Medulla oblongata (tissue), 1 donor: ENCODE measurements around the gene MS4A6E.
"Not testable (repeated sequence)": the region's sequence is repeated elsewhere in the genome, so short reads cannot be mapped to it uniquely, and the experiment has no call there.

Source experiments
- DNase-seq: peaks from one replicate; pipeline ENCODE4 v3.0.0-alpha.2; 2015; ENCODE audit errors: extremely low spot score

MS4A6E gene

GRCh38 chr11:60326955-60327354 is at the start of gene MS4A6E:
Gene MS4A6E (plus strand): TSS chr11:60327255. CDS start chr11:60334896, 7,641 bp downstream.
- no peak for DNase-seq

GRCh38 chr11:60280412-60280811 is 46.6 kb upstream of the MS4A6E start, which contains the start of gene MS4A4A:
Gene MS4A4A (plus strand): TSS chr11:60280666. CDS start chr11:60280676, 10 bp downstream.
- peak; percentile 78 for DNase-seq

- no peak for DNase-seq
These were observed 45.6 kb upstream of the MS4A6E start for GRCh38 chr11:60281485-60281884.

GRCh38 chr11:60282286-60282685 is 44.8 kb upstream of the MS4A6E start:
- no peak for DNase-seq

- not testable (repeated sequence) for DNase-seq
These were observed 41.5 kb upstream of the MS4A6E start for GRCh38 chr11:60285411-60286126.

- DNase-seq = no peak
These were observed 38.5 kb upstream of the MS4A6E start for GRCh38 chr11:60288531-60288930.

GRCh38 chr11:60292145-60292544 is 34.9 kb upstream of the MS4A6E start:
- DNase-seq = no peak

- no peak for DNase-seq
These were observed 25.9 kb upstream of the MS4A6E start for GRCh38 chr11:60301178-60301577.

- DNase-seq = not testable (repeated sequence)
These were observed 25.2 kb upstream of the MS4A6E start for GRCh38 chr11:60301884-60302283.

- DNase-seq = no peak
These were observed 23.4 kb upstream of the MS4A6E start for GRCh38 chr11:60303661-60304060.

- no peak for DNase-seq
These were observed 21.0 kb upstream of the MS4A6E start for GRCh38 chr11:60305906-60306619.

- DNase-seq = no peak
These were observed 19.4 kb upstream of the MS4A6E start for GRCh38 chr11:60307507-60308195.

- DNase-seq = peak; percentile 86
These were observed 16.6 kb upstream of the MS4A6E start for GRCh38 chr11:60310407-60310998.

- DNase-seq = peak; percentile 25
These were observed 12.3 kb upstream of the MS4A6E start for GRCh38 chr11:60314635-60315321.

- DNase-seq = no peak
These were observed 11.2 kb upstream of the MS4A6E start for GRCh38 chr11:60315871-60316270.

- no peak for DNase-seq
These were observed 10.7 kb upstream of the MS4A6E start for GRCh38 chr11:60316317-60316716.

GRCh38 chr11:60318726-60319125 is 8.3 kb upstream of the MS4A6E start:
- DNase-seq = no peak

GRCh38 chr11:60321051-60321450 is 6.0 kb upstream of the MS4A6E start:
- DNase-seq = no peak

- no peak for DNase-seq
These were observed 1.4 kb downstream of the MS4A6E start for GRCh38 chr11:60328460-60328859.

GRCh38 chr11:60332846-60333245 is 5.8 kb downstream of the MS4A6E start:
- DNase-seq = peak; percentile 39

- peak; percentile 66 for DNase-seq
These were observed 7.1 kb downstream of the MS4A6E start for GRCh38 chr11:60334005-60334620.
